HG02798 (cell line): ENCODE data around the gene RBM12.

Source experiments
- ATAC-seq: cut with Tn5 transposase; IDR thresholded peaks from one replicate; pipeline ENCODE4 v1.9.1; 2021; ENCODE audit warnings: mild to moderate bottlenecking; ENCODE audit not compliant: unreplicated experiment, poor library complexity

The RBM12 gene

DNA sequence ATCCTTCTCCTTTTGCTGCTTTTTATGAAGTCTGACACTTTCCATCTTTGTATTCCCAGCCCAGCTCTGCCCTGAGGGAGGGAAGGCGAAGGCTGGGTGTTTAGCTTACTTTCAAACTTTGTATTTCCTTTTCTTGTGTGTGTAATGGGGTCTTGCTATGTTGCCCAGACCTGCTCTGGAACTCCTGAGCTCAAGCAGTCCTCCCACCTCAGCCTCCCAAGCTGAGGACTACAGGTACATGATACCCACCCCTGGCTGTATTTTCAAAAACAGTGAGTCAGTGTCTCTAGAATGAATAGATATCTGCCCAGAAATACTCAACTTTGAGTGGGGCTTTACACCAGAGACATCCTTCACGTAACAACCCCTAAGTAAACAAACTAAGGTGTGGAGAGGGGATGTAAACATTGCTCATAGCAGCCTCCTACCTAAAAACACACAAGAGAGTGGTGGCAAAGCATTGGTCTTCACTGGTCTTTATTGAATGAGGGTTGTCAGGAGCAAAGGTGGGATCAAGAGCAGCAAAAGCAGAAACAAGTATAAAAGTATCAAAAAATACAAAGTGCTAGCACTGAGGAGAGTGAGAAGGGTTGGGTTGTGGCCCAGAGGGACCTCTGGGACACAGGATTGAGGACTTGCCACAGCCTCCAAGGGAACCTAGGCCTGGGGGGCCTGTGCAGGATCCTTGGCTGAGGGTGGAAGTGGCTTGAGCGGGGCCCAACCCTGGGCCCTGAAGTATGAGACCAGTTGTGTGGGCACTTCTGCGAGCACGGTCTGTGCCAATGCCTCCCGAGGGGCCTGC is 38.9 kb downstream of the RBM12 start:
- ATAC-seq = no peak

DNA sequence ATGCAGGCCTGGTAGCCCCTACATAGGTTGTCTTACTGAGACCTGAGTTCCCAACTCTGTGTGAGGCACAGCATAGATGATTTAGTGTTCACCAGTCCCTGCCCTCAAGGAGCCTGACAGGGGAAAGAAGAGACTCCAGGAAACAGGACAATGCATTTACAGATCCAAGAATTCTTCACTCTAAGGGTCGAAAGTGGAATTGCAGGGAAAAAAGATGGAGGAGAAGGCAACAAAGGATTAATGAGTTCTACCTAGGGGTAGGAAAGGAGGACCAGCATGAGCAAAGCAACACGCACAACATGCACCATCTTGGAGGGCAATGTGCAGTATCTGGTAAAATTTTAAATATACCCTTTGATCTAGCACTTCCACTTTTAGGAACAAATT is 43.1 kb downstream of the RBM12 start:
- ATAC-seq = no peak

DNA sequence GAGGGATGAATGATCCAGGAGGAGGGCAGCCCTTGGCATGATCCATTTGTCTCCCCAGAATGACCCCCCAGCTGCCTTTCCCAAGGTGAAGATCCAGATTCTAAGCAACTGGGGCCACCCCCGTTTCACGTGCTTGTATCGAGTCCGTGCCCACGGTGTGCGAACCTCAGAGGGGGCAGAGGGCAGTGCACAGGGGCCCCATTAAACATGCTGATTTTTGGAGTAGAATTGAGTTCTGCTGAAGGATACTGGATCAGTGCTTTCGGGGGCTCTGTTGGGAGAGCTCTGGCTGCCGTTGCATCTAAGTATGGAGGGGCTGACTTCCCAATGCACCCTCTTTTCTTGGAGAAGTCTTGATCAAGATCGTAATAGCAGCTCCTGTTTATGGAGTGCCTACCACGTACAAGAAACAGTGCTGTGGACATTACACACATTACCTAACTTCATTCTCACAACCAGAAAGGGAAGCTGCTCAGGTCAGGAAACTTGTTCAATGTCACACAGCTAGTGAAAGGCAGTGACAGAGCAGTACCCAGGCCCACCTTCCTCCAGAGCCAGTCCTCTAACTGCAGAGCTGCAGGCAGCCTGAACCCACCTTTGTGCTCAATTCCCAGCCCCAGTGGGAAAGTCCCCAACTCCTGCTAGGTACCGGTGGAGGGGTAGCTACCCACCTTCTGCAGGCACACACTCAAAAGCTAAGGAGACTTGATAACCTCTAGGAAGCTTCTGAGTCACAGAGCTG is 43.7 kb downstream of the RBM12 start:
- ATAC-seq = no peak

DNA sequence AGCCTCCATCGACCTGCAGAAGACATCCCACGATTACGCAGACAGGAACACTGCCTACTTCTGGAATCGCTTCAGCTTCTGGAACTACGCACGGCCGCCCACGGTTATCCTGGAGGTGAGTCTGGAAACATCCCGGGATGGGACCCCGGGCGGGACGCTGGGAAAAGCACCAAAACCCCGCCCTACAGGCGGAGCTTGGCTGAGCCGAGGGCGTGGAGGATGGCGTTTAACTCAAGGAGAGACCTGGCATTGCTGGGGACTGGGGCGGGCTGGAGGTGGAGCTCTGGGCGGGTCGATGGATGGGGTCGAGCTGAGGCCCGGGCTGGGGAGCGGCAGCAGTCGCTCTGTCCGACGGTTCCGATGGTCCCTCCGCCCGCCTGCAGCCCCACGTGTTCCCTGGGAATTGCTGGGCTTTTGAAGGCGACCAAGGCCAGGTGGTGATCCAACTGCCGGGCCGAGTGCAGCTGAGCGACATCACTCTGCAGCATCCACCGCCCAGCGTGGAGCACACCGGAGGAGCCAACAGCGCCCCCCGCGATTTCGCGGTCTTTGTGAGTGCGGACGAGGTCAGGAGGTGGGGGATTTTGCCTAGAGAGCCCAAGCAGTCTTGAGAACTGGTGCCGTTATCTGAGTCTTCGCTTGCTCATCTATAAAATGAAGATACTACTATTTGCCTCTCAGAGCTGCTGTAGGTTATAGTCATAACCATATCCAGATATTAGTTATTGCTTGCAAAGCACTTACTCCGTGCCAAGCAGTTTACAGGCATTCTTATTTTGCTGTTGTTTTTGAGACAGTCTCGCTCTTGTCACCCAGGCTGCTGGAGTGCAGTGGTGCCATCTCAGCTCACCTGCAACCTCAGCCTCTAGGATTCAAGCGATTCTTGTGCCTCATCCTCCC is 45.3 kb downstream of the RBM12 start:
- peak; percentile 34 for ATAC-seq

DNA sequence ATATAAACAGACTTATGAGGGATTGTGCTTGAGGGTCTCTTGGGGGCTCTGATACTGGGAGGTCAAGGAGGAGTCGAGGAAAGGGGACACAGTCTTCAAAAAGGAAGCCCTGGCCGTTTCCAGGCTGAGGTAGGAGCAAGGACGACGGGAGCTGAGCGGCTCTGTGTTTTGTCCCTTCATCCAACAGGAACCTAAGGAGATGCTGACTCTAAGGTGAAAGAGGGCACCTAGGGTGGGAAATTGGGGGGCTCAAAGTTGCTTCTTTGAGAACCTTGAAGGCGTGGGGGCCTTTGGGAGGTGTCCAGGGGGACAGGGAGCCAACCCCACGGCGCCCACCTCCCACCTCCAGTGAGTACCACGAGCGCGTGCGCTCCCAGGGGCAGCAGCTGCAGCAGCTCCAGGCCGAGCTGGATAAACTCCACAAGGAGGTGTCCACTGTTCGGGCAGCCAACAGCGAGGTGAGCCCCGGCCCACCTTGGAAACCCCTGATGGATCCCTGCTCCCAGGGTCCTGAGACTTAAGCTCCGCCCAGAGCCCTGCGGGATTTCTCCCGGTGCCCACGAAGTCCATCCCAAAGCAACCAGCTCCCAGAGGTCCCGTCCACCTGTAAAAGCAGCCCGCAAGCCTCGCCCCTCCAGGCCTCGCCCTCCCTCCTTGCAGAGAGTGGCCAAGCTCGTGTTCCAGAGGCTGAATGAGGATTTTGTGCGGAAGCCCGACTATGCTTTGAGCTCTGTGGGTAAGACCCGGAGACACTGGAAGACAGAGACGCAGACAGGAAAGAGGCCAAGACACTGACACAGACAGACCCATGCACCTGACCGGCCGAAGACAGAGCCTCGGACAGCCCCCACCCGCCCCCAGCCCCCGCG is 46.2 kb downstream of the RBM12 start:
- ATAC-seq = no peak

DNA sequence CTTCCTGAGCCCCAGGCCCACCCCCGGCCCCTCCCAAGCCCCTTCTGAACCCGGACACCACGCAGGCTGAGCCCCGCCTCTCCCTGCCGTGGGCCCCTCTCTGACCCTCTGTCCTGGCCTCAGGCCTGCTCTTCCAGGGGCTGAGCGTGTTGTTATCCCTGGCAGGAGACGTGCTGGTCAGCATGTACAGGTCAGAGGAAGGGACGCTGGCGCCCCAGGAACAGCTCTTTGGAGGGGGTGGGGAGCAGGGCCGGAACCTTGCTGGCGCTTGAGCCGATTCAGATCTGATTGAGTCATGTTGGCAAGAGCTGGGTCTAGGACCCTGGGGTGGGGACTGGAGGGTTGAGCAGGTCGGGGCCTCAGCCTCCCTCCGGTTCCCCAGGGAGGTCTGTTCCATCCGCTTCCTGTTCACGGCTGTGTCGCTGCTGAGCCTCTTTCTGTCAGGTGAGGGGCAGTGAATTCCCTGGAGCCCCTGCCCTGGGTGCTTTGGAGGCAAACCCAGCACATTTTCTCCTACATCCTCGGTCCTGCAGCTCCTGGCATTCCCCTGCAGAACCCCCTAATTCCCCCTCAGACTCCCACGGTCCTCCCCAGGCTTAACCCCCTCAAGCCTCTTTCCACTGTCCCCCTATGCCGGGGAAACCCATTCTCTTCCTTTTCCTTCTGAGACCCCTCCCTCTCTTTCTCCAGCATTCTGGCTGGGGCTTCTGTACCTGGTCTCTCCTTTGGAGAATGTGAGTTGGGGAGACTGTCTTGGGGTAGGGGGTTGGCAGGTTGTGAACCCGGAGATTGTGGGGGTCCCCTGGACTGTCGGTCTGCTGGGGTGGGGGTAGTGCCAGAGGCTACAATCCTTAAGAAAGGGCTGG is 47.1 kb downstream of the RBM12 start:
- ATAC-seq = no peak

DNA sequence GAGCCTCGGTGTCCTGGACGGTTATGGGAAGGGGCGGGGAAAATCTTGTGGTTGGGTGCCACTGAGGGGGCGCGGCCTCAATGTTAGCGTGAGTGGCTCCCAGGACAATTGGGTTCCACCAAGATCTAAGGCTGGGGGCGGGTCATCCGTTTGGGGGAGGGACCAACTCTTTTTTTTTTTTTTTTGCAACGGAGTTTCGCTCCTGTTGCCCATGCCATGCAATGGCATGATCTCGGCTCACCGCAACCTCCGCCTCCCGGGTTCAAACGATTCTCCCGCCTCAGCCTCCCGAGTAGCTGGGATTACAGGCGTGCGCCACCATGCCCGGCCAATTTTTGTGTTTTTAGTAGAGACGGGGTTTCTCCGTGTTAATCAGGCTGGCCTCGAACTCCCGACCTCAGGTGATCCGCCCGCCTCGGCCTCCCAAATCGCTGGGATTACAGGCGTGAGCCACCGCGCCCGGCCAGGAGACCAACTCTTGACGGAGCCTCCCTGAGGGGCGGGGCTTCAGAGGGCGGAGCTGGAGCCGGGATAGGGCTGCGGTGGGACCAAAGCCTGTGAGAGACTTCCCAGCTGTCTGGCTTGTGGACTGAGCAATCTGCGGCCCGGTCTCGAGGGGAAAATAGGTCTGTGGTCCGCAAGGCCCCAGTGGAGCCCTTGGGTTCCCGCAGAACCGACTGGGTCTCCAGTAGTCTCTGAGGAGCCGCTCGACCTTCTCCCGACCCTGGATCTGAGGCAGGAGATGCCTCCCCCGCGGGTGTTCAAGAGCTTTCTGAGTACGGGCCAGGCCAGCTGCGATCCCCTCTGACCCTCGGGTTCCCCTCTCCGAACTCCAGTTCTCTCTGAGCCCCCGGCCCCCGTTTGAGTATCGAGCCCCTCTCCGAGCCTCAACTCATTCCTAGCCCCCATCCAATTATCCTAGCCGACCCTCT is 48.0 kb downstream of the RBM12 start:
- peak; percentile 22 for ATAC-seq

DNA sequence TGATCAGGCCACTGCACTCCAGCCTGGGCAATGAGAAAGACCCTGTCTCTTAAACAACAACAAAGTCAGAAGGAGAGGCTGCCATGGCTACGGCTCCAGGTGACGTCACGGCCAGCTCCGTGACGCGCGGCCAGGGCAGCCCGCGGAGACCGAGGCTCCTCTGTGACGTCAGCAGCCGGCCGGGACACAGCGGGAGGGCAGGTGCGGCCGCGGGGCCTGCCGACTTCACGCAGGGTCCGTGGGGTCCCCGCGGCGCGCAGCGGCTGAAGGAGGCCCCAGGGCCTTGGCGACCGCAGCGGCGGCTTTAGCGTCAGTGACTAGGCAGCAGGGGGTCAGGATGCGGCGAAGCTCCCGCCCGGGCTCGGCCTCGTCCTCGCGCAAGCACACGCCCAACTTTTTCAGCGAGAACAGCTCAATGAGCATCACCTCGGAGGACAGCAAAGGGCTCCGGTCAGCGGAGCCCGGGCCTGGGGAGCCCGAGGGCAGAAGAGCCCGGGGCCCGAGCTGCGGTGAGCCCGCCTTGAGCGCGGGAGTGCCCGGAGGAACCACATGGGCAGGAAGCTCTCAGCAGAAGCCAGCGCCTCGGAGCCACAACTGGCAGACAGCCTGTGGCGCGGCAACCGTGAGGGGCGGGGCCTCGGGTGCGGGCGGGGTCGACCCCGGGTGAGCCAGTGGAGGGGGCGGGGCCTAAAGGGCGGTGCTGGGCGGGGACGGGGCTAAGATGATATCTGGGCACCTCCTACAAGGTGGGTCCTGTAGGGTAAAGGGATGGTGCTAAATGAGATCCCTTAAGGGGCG is 48.8 kb downstream of the RBM12 start, which contains the start of gene SPAG4:
TSS of gene SPAG4 (plus strand) at position 163 of the 798 bp plus-strand sequence. CDS start at position 338, 175 bp downstream.
- peak; percentile 83 for ATAC-seq

DNA sequence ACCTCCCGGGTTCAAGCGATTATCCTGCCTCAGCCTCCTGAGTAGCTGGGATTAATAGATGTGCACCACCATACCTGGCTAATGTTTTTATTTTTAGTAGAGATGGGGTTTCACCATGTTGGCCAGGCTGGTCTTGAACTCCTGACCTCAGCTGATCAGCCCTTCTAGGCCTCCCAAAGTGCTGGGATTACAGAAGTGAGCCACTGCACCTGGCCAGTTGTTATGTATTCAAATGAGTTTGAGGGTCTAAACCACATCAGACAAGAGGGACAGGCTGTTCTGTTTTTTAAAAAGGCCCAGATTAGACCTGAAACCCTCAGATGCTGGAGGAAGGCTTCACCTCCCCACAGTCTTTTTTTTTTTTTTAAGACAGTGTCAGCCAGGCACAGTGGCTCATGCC is 53.2 kb downstream of the RBM12 start:
- peak; percentile 24 for ATAC-seq

DNA sequence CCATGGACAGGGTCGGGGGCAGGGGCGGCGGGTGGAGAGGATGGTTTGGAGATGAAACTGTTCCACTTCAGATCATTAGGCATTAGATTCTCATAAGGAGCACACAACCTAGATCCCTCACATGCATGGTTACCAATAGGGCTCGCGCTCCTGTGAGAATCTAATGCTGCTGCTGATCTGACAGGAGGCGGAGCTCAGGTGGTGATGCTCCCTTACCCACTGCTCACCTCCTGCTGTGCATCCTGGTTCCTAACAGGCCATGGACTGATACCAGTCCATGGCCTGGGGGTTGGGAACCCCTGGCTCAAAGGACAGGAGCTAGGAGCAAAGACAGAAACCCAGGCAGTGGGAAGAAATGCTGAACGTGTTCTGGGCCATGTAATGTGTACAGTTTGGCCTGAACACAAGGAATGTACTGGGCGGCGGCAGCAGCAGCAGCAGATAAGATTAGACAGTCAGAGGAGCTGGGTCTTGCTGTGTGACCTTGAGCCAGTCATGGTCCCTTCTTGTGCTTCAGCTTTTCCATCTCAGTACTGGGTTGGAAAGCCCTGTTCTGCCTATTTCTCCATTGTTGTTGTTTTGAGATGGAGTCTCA is 53.8 kb downstream of the RBM12 start:
- ATAC-seq = no peak

DNA sequence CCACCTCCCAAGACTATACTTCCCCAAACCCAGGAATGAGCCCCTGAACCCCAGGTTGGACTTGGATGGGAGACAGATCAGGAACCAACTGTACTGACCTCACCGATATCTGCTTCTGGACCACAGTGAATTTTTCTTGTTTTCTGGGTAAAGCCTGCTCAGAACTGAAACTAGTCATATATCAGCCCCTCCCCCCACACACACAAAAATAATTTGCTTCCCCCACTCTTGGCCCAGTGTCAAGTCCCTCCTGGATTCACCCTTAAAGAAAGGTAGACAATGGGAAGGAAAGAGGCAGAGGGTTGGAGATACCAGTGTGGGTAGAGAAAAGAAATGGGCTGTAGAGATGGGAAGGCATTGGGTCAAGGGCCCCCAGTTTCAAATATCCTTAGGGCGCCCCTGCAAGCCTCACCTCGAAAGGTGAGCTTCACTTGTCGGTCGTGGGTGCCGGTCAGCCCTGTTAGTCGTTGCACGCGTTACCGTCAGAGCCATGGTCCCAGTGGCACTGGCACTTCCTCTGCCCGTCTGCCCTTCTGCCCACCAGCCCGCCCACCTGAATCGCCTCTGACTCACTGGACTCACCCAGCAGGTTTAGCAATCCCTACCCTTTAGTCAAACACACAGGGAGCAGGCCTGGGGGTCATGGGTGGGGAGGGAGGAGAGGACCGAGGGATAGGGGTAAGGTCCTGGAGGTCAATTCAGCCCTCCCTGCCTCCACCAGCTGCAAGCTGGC is 57.5 kb downstream of the RBM12 start:
- no peak for ATAC-seq

DNA sequence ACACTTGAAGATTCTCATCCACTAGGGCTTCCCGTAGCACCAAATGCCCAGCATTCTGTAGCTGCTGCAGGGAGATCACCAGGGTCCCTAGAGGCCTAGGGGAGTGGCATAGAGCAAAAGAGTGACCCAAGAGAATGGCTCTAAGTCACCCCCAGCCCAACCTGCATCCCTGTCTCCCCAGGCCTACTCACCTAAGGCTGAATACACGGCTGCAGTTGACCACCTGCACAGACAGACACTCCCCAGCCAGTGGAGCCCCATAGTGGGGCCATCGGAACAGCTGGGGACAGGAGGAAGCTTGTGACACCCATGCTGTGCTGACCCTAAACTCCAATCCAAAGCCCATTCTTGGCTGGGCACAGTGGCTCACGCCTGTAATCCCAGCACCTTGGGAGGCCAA is 58.6 kb downstream of the RBM12 start:
- no peak for ATAC-seq

DNA sequence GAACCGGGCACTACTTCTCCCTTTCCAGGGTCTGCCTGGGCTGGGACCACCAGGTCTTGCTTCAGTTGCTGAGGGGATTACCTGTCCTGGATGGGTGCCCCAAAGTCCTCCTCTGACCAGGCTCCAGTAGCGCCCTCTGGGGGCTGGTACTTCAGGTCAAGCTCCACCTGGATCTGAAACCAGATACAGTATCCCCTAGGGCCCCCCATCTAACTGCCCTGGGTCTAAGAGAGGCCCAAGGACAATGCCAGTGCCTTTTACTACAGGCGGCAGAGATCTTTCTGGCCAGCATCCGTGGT is 60.3 kb downstream of the RBM12 start:
- no peak for ATAC-seq

DNA sequence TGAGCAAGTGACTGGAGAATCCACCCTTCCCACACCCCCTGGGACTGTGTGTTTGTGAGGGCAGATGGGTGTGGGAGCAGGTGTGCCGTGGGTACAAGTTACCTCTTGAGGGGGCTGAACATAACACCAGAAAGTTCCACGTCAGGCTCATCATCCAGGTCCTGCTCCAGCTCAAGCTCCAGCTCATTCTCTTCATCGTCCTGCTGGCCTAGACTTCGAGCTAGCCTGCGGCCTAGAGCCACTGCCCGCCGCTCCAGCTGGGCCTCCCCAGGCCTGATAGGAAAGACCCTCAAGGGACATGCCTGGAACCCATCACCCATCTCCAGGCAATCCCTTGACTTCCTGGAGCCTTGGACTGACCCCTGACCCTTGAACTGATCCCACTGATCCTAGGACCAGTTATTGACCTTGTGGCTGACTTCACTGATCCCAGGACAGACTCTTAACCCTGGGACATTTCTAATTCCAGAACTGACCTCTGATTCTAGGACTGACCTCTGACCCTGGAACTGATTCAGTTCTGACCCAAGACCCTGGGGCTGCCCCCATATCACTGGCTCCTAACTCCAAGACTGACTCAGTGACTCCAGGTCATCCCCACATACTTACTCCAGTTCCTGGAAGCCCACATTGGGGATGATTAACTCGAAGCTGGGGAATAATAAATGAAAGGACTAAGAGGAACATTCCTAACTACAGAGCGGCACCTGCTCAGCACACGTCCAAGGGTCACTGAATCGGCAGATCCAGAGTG is 60.8 kb downstream of the RBM12 start:
- no peak for ATAC-seq

DNA sequence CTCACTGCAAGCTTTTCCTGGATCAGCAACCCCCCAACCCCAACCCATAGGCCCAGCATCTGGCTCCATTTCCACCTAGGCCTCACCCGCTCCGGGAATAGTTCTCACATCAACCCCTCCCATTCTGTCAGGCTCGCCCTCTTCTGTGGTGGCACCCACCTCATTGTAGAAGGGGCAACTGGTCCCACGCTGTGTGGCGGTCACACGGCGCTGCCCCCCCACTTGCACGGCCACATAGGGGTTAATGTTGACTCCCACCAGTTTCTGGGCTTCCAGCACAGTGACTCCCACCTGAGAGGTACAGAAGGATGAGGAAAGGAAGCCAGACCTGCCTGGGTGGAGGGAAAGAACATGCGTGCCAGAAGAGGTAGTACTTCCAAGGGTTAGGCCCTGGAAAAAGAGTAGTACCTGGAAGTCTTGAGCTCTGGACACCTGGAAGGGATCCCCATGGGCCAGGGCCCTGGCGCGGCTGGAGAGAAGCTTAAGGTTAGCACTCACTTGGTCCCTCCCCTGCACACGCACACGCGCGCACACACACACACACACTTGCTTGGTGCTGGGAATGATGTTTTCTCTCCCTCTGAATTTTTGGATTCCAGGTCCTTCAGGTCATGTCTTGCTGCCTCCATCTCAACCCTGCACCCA is 61.7 kb downstream of the RBM12 start:
- no peak for ATAC-seq
